ENCODE results near the gene LSM3. TPM values are rescaled to one million over a fixed set of nuclear protein-coding genes. Genes with fewer than 3 reads are reported as not detected.
"Not testable (repeated sequence)": the region's sequence is repeated elsewhere in the genome, so short reads cannot be mapped to it uniquely, and the experiment has no call there.

The LSM3 gene
- total RNA-seq, 1 donor from 2014 or later = 10.0 TPM

DNA sequence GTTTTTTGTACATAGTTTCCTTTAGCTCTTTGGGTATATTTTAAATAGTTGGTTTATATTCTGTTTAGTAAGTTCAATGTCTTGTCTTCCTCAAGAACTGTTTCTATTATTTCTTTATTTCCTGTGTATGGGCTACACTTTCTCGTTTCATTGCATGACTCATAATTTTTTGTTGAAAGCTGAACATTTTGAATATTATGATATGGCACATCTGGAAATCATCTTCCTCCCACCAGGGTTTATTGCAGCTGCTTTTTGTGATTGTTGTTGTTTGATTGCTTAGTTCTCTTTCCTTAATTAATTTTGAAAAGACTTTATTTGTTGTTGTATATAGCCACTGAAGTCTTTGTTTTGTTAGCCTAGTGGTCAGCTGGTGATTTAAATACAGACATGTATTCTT, 43.8 kb downstream of the LSM3 start:
- Mint-ChIP-seq H3K27ac (ENCODE audit: unreplicated experiment) (peak overlapping the region; percentile 82), H3K36me3 (ENCODE audit: unreplicated experiment) (peaks cover 25% of the 10 kb centered on the region), H3K4me1 (ENCODE audit: unreplicated experiment) (peaks cover 50% of the 10 kb centered on the region), H3K27me3 (ENCODE audit: unreplicated experiment) (no peaks in the 10 kb centered on the region), H3K9me3 (ENCODE audit: unreplicated experiment) (peaks cover 27% of the 10 kb centered on the region), H3K4me3 (ENCODE audit: unreplicated experiment) (no peak overlapping the region)
- DNase-seq (ENCODE audit: extremely low spot score, unreplicated experiment) = no peak
- TF ChIP-seq, protein P1, sequence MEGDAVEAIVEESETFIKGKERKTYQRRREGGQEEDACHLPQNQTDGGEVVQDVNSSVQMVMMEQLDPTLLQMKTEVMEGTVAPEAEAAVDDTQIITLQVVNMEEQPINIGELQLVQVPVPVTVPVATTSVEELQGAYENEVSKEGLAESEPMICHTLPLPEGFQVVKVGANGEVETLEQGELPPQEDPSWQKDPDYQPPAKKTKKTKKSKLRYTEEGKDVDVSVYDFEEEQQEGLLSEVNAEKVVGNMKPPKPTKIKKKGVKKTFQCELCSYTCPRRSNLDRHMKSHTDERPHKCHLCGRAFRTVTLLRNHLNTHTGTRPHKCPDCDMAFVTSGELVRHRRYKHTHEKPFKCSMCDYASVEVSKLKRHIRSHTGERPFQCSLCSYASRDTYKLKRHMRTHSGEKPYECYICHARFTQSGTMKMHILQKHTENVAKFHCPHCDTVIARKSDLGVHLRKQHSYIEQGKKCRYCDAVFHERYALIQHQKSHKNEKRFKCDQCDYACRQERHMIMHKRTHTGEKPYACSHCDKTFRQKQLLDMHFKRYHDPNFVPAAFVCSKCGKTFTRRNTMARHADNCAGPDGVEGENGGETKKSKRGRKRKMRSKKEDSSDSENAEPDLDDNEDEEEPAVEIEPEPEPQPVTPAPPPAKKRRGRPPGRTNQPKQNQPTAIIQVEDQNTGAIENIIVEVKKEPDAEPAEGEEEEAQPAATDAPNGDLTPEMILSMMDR (IDR thresholded peaks at IDR 0.05) = no peak

DNA sequence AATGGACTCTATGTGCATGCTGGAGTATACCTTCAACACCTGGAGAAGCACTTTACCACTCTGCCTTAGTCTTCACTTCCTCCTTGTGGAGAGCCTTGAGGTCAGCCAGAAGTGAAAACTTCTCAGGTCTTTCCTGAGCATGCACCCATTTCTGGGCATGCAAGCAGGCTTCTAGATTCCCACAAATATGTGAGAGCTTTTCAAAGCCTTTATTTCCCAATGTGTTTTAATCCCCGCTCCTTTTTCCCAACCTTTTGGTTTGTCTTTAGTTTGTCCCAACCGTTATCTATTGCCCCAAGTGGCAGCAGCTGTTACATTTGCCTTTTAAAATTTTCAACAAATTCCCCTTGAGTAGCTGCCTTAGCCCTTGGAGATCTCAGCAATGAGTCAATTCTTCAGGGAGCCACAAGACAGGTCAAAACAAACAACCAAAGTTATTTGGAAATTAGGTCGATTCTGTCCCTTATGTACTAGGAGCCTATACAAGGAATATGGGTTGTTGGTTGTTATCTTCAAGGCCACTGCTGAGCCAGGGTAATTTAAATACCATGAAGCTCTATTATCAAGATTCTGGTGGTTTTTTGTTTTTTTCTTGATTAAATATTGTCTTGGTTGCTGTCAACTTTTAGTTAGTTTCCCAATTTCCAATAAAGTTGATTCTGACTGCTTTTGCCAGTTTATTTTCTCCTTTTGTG, 44.4 kb downstream of the LSM3 start:
- TF ChIP-seq, protein P1 (IDR thresholded peaks at IDR 0.05) = peak; percentile 9
- Mint-ChIP-seq H3K9me3 (ENCODE audit: unreplicated experiment) (peaks cover 27% of the 10 kb centered on the region), H3K4me3 (ENCODE audit: unreplicated experiment) (no peak overlapping the region), H3K27ac (ENCODE audit: unreplicated experiment) (peak overlapping the region; percentile 82), H3K4me1 (ENCODE audit: unreplicated experiment) (peaks cover 51% of the 10 kb centered on the region), H3K27me3 (ENCODE audit: unreplicated experiment) (no peaks in the 10 kb centered on the region), H3K36me3 (ENCODE audit: unreplicated experiment) (peaks cover 25% of the 10 kb centered on the region)
- DNase-seq (ENCODE audit: extremely low spot score, unreplicated experiment) = no peak

DNA sequence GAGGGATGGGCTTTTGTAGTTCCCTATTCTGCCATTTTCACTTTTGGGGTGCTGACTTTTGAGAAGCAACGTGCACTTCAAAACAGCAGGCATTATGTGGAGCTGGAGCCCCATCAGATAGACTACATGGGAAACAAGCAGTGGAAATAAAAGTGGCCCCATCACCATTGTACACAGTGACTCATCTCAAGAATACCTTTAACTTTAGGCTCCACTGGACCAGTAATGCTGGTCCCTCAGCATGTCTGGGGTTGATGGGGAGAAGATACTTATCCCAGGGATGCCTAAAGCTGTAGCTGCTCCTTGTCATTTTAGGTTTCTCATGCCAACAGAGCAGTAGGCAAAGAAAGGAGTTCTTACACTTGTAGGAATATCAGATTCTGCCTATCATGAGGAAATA, 45.0 kb downstream of the LSM3 start:
- H3K4me1 Mint-ChIP-seq (ENCODE audit: unreplicated experiment) = peaks cover 53% of the 10 kb centered on the region
- H3K36me3 Mint-ChIP-seq (ENCODE audit: unreplicated experiment) = peaks cover 25% of the 10 kb centered on the region
- no peak overlapping the region for H3K4me3 Mint-ChIP-seq (ENCODE audit: unreplicated experiment)
- H3K9me3 Mint-ChIP-seq (ENCODE audit: unreplicated experiment) = peaks cover 27% of the 10 kb centered on the region
- H3K27me3 Mint-ChIP-seq (ENCODE audit: unreplicated experiment) = no peaks in the 10 kb centered on the region
- no peak for DNase-seq (ENCODE audit: extremely low spot score, unreplicated experiment)
- peak overlapping the region; percentile 82 for H3K27ac Mint-ChIP-seq (ENCODE audit: unreplicated experiment)
- TF ChIP-seq, protein P1 (IDR thresholded peaks at IDR 0.05) = no peak

DNA sequence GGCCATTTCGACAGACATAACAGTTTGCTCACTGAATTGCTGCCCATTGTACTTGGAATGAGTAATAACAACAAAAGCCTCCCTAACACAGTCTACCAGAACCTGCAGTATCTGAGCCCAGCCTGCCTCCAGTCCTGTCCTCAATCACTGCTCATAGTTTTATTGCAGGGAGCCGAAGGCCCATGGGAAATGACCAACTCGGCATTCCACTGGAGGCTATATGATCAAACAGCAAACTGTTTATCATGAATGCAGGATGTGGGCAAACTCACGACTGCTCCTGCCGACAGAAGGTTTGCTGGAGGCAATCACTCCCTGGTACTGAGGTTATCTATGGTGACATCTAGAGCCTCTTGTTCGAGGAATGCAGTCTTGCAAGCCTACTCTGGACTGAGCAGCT, 46.3 kb downstream of the LSM3 start:
- DNase-seq (ENCODE audit: extremely low spot score, unreplicated experiment) = peak; percentile 56
- TF ChIP-seq, protein P1 (IDR thresholded peaks at IDR 0.05) = no peak
- peaks cover 61% of the 10 kb centered on the region for H3K4me1 Mint-ChIP-seq (ENCODE audit: unreplicated experiment)
- H3K9me3 Mint-ChIP-seq (ENCODE audit: unreplicated experiment) = peaks cover 22% of the 10 kb centered on the region
- no peak overlapping the region for H3K4me3 Mint-ChIP-seq (ENCODE audit: unreplicated experiment)
- peak overlapping the region; percentile 75 for H3K27ac Mint-ChIP-seq (ENCODE audit: unreplicated experiment)
- no peaks in the 10 kb centered on the region for H3K27me3 Mint-ChIP-seq (ENCODE audit: unreplicated experiment)
- peaks cover 21% of the 10 kb centered on the region for H3K36me3 Mint-ChIP-seq (ENCODE audit: unreplicated experiment)

DNA sequence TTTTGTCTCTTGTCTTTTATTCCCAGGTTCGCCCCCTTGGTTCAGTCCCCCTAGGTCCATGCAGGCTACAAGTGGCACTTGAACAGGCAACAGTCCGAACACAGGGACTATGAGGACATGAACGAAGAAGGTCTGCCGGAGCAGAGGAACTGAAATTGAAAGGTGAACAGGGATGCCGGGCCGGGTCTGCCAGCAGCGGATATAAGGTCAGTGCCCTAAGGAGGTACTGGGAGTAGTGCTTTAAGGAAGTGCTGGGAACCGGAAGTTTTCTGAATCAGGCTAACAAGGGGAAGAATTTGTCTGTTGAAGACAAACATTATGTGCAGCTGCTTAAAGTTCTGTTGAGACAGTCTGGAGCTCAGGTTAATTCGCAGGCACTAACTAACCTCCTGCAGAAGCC, 46.8 kb downstream of the LSM3 start:
- TF ChIP-seq, protein P1 (IDR thresholded peaks at IDR 0.05) = no peak
- H3K9me3 Mint-ChIP-seq (ENCODE audit: unreplicated experiment) = peaks cover 17% of the 10 kb centered on the region
- peaks cover 18% of the 10 kb centered on the region for H3K36me3 Mint-ChIP-seq (ENCODE audit: unreplicated experiment)
- H3K27ac Mint-ChIP-seq (ENCODE audit: unreplicated experiment) = peak overlapping the region; percentile 75
- H3K4me3 Mint-ChIP-seq (ENCODE audit: unreplicated experiment) = no peak overlapping the region
- H3K27me3 Mint-ChIP-seq (ENCODE audit: unreplicated experiment) = no peaks in the 10 kb centered on the region
- DNase-seq (ENCODE audit: extremely low spot score, unreplicated experiment) = no peak
- H3K4me1 Mint-ChIP-seq (ENCODE audit: unreplicated experiment) = peaks cover 65% of the 10 kb centered on the region

DNA sequence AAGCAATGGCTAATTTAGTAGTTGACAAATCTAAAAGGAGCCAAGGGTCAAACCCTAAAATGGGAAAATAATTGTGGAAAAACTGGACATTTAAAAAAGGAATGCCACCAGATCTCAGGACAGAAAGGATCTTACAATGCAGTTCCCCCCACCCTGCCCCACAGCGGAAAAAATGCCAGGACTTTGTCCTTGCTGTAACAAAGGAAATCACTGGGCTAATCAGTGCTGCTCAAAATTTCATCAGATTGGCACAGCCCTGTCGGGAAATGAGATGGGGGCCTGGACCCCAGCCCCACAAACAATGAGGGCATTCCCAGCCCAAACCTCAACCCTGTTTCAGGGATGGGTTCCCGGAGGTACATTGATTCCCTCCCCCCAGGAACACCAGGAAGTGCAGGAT, 47.7 kb downstream of the LSM3 start:
- DNase-seq (ENCODE audit: extremely low spot score, unreplicated experiment); H3K27me3 Mint-ChIP-seq (ENCODE audit: unreplicated experiment); H3K27ac Mint-ChIP-seq (ENCODE audit: unreplicated experiment); H3K4me3 Mint-ChIP-seq (ENCODE audit: unreplicated experiment): not testable (repeated sequence)
- H3K9me3 Mint-ChIP-seq (ENCODE audit: unreplicated experiment) = peaks cover 11% of the 10 kb centered on the region
- H3K4me1 Mint-ChIP-seq (ENCODE audit: unreplicated experiment) = peaks cover 67% of the 10 kb centered on the region
- H3K36me3 Mint-ChIP-seq (ENCODE audit: unreplicated experiment) = peaks cover 12% of the 10 kb centered on the region

All from osteocyte (in vitro differentiated cells).